HepG2 (cell line): ENCODE measurements around the gene ZNF264. TPM values are rescaled to one million over a fixed set of nuclear protein-coding genes. Genes with fewer than 3 reads are reported as not detected.

Source experiments
- ARNT ChIP-seq: fragments of 450-650 bp; IDR thresholded peaks from 2 replicates; pipeline ENCODE4 v1.6.1; 2017
- CCAR2 ChIP-seq: fragments of 200-400 bp; formaldehyde crosslinking; optimal IDR thresholded peaks from 2 replicates; pipeline ENCODE3; 2018; ENCODE audit warnings: low read depth, mild to moderate bottlenecking, low read length, moderate library complexity
- HOXA7 ChIP-seq: sonication (generic); formaldehyde crosslinking; IDR thresholded peaks from 2 replicates; pipeline ENCODE4 v1.8.1; 2022; ENCODE audit warnings: mild to moderate bottlenecking, missing genetic modification reagents, moderate library complexity
- KDM2A ChIP-seq: sonication (generic); formaldehyde crosslinking; IDR thresholded peaks from 2 replicates; pipeline ENCODE4 v1.4.0; 2020; ENCODE audit warnings: low read depth, missing genetic modification reagents, borderline replicate concordance
- NFIC ChIP-seq: IDR thresholded peaks from 2 replicates; pipeline ENCODE4 v1.6.1; 2012; ENCODE audit warnings: mild to moderate bottlenecking, low read length, inconsistent platforms
- PAXIP1 ChIP-seq: sonication (generic); formaldehyde crosslinking; conservative IDR thresholded peaks from 2 replicates; pipeline ENCODE4 v1.4.0; 2020; ENCODE audit warnings: mild to moderate bottlenecking, missing genetic modification reagents, moderate library complexity
- PHF5A ChIP-seq: IDR thresholded peaks from one replicate; pipeline ENCODE4 v1.6.1; 2018; ENCODE audit warnings: low read depth, missing genetic modification reagents; ENCODE audit not compliant: unreplicated experiment
- RAD21 ChIP-seq: fragments of 450-650 bp; formaldehyde crosslinking; IDR thresholded peaks from 2 replicates; pipeline ENCODE4 v1.5.0; 2020; ENCODE audit warnings: mild to moderate bottlenecking
- SALL2 ChIP-seq: sonication (generic); formaldehyde crosslinking; IDR thresholded peaks from 2 replicates; pipeline ENCODE4 v1.8.1; 2023; ENCODE audit warnings: mild to moderate bottlenecking, missing genetic modification reagents, inconsistent platforms
- TBL1XR1 ChIP-seq: fragments of 150-350 bp; IDR thresholded peaks from 2 replicates; pipeline ENCODE4 v1.6.1; 2014; ENCODE audit warnings: borderline replicate concordance, low read length; ENCODE audit not compliant: partially characterized antibody
- ZFX ChIP-seq: sonication (generic); formaldehyde crosslinking; IDR thresholded peaks from 2 replicates; pipeline ENCODE4 v1.4.0; 2020; ENCODE audit warnings: mild to moderate bottlenecking, low read depth, missing genetic modification reagents, moderate library complexity
- ZMAT3 ChIP-seq: sonication (generic); formaldehyde crosslinking; conservative IDR thresholded peaks from 2 replicates; pipeline ENCODE4 v1.7.0; 2021; ENCODE audit warnings: missing genetic modification reagents
- ZNF296 ChIP-seq: sonication (generic); formaldehyde crosslinking; conservative IDR thresholded peaks from 2 replicates; pipeline ENCODE4 v1.5.0; 2020; ENCODE audit warnings: mild to moderate bottlenecking, missing genetic modification reagents
- ZNF382 ChIP-seq: sonication (generic); formaldehyde crosslinking; IDR thresholded peaks from 2 replicates; pipeline ENCODE4 v1.5.0; 2020; ENCODE audit warnings: missing genetic modification reagents, mild to moderate bottlenecking, borderline replicate concordance
- ZNF589 ChIP-seq: sonication (generic); formaldehyde crosslinking; conservative IDR thresholded peaks from 2 replicates; pipeline ENCODE4 v1.8.0; 2022; ENCODE audit warnings: mild to moderate bottlenecking, moderate library complexity, missing genetic modification reagents
- ZNF674 ChIP-seq: sonication (generic); formaldehyde crosslinking; IDR thresholded peaks from 2 replicates; pipeline ENCODE4 v1.5.0; 2020; ENCODE audit warnings: low read depth, mild to moderate bottlenecking, missing genetic modification reagents
- ZNF691 ChIP-seq: sonication (generic); formaldehyde crosslinking; IDR thresholded peaks from 2 replicates; pipeline ENCODE4 v1.4.0; 2020; ENCODE audit warnings: missing genetic modification reagents, low read depth, mild to moderate bottlenecking, borderline replicate concordance
- ZNF775 ChIP-seq: sonication (generic); formaldehyde crosslinking; IDR thresholded peaks from 2 replicates; pipeline ENCODE4 v1.4.0; 2020; ENCODE audit warnings: missing genetic modification reagents, mild to moderate bottlenecking, moderate library complexity, borderline replicate concordance
- ZNF792 ChIP-seq: IDR thresholded peaks from 2 replicates; pipeline ENCODE4 v1.6.1; 2016
- polyA plus RNA-seq, 8 experiments: library from polyadenylated mRNA; depleted of rRNA in 3 of 8; stranded (reverse) in 7 of 8; unstranded in 1 of 8; fragments of >200 nt; fragmentation: Illumina TruSeq in 4 of 8; extraction: Trizol in 4 of 8; gene quantifications; 2 replicates each; pipeline versions ENCODE4 v1.2.1 to v1.2.3, GENCODE V29; 2011 to 2016; ENCODE audit warnings: low read depth in 4 of 8, missing spikeins in 1 of 8, mixed read lengths in 1 of 8; ENCODE audit not compliant: insufficient read depth in 1 of 8
- total RNA-seq, 5 experiments: library from RNA; depleted of rRNA; stranded (reverse); fragments of >200 nt; fragmentation: Illumina TruSeq; extraction: Trizol; gene quantifications; 2 replicates each; pipeline ENCODE4 v1.2.3, GENCODE V29; 2016; ENCODE audit warnings: low read depth in 1 of 5
- TF ChIP-seq, protein P1 (sequence below): sonication (generic); formaldehyde crosslinking; IDR thresholded peaks from 2 replicates; pipeline ENCODE4 v1.4.0; 2020; ENCODE audit warnings: missing genetic modification reagents

Gene ZNF264
- total and polyA plus RNA-seq, 2 of the 13 experiments (the other 11 are each of a cell fraction or from before 2014, with no cell fraction given), result 3.5 to 17.6 TPM

GRCh38 chr19:57240311-57241090 lies 49.2 kb downstream of the ZNF264 start, which contains the start of gene ZNF805 (continued):
- TF ChIP-seq CCAR2 (no peak), PAXIP1 (CRISPR knock-in tag) (peak; percentile 51), HOXA7 (CRISPR knock-in tag) (no peak), ZMAT3 (CRISPR knock-in tag) (peak; percentile 89), ZNF775 (no peak), ZNF296 (CRISPR knock-in tag) (no peak), ZNF691 (CRISPR knock-in tag) (no peak; the same call in 1 of the 2 replicates), TBL1XR1 (peak; percentile 51), ARNT (no peak), ZNF589 (CRISPR knock-in tag) (no peak), KDM2A (CRISPR knock-in tag) (peak; percentile 92), ZFX (CRISPR knock-in tag) (peak; percentile 92), PHF5A (CRISPR knock-in tag) (no peak), NFIC (no peak), RAD21 (CRISPR knock-in tag) (0 out of 2 replicates have a peak, but pooled peaks have one; percentile 25), ZNF792 (no peak), ZNF382 (no peak), ZNF674 (CRISPR knock-in tag) (no peak), SALL2 (CRISPR knock-in tag) (no peak)
- TF ChIP-seq, protein P1, sequence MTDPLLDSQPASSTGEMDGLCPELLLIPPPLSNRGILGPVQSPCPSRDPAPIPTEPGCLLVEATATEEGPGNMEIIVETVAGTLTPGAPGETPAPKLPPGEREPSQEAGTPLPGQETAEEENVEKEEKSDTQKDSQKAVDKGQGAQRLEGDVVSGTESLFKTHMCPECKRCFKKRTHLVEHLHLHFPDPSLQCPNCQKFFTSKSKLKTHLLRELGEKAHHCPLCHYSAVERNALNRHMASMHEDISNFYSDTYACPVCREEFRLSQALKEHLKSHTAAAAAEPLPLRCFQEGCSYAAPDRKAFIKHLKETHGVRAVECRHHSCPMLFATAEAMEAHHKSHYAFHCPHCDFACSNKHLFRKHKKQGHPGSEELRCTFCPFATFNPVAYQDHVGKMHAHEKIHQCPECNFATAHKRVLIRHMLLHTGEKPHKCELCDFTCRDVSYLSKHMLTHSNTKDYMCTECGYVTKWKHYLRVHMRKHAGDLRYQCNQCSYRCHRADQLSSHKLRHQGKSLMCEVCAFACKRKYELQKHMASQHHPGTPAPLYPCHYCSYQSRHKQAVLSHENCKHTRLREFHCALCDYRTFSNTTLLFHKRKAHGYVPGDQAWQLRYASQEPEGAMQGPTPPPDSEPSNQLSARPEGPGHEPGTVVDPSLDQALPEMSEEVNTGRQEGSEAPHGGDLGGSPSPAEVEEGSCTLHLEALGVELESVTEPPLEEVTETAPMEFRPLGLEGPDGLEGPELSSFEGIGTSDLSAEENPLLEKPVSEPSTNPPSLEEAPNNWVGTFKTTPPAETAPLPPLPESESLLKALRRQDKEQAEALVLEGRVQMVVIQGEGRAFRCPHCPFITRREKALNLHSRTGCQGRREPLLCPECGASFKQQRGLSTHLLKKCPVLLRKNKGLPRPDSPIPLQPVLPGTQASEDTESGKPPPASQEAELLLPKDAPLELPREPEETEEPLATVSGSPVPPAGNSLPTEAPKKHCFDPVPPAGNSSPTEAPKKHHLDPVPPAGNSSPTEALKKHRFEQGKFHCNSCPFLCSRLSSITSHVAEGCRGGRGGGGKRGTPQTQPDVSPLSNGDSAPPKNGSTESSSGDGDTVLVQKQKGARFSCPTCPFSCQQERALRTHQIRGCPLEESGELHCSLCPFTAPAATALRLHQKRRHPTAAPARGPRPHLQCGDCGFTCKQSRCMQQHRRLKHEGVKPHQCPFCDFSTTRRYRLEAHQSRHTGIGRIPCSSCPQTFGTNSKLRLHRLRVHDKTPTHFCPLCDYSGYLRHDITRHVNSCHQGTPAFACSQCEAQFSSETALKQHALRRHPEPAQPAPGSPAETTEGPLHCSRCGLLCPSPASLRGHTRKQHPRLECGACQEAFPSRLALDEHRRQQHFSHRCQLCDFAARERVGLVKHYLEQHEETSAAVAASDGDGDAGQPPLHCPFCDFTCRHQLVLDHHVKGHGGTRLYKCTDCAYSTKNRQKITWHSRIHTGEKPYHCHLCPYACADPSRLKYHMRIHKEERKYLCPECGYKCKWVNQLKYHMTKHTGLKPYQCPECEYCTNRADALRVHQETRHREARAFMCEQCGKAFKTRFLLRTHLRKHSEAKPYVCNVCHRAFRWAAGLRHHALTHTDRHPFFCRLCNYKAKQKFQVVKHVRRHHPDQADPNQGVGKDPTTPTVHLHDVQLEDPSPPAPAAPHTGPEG (CRISPR knock-in tag), result peak; percentile 25; the same call in 1 of the 2 replicates
